HK-2 (cell line): ENCODE data around the gene SUPT20H.
"Not testable (repeated sequence)": the region's sequence is repeated elsewhere in the genome, so short reads cannot be mapped to it uniquely, and the experiment has no call there.

ENCODE experiments used
- DNase-seq: peaks from one replicate; pipeline ENCODE4 v3.0.0-alpha.2; 2018; ENCODE audit not compliant: unreplicated experiment

Gene SUPT20H

DNA sequence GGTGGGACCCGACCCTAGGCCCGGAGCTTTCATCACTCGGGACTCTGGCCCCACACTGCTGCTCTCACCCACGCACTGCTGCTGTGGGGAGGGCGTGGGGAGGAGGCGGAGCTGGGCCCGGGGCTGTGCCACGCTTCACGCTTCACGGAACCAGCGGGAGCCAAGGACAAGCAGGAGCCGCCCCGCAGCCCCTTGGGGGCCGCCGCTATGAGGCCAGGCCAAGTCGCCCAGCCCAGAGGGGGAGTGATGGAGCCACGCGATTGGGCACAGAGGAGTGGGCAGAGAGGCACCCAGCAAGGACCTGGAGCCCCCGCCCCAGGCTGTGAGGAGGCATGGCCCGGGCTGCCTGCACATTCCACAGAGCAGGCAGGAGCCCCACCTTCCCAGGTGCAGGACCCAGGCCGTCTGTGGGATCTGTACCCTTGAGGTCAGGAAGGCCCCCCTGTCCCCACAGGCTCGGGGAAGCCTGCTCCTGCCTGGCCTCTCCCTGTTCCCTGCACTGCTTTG is 10.2 kb upstream of the SUPT20H start:
- DNase-seq: no peak

DNA sequence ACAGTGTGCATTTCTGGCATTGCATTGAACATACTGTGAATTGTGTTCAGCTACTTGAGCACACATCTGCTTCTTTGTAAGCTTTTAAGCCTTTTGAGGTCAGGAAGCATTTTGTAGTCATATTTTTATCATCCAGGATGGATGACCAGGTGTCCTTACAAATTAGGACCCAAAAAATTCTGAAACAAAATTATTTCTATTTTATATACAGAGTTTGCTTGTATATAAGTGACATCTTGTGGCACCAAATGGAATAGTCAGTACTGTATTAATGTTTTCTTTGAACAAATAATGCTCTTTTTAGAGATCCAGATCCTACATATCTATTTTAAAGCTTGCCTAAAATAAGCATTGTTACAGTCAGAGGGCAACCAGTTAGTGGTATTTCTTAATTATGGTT is 9.5 kb upstream of the SUPT20H start:
- DNase-seq: no peak

DNA sequence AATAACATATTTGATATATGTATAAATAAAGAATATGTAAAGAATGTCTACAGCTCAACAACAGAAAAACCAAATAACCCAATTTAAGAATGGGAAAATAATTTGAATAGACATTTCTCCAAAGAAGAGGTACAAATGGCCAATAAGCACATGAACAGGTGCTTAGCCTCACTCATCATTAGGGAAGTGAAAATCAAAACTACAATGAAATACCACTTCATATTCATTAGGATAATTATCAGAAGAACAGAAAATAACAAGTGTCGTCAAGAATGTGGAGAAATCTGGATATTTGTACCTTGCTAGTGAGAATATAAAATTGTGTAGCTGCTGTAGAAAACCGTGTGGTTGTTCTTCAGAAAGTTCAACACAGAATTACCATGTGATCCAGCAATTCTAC is 8.4 kb upstream of the SUPT20H start:
- DNase-seq: no peak

GRCh38 chr13:37065890-37066526 is 6.5 kb upstream of the SUPT20H start:
- no peak for DNase-seq

- DNase-seq: no peak
Measured at GRCh38 chr13:37059848-37060192, 332 bp upstream of the SUPT20H start.

DNA sequence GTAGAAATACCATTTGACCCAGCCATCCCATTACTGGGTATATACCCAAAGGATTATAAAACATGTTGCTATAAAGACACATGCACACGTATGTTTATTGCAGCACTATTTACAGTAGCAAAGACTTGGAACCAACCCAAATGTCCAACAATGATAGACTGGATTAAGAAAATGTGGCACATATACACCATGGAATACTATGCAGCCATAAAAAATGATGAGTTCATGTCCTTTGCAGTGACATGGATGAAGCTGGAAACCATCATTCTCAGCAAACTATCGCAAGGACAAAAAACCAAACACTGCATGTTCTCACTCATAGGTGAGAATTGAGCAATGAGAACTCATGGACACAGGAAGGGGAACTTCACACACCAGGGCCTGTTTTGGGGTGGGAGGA is 3.3 kb downstream of the SUPT20H start:
- not testable (repeated sequence) for DNase-seq

GRCh38 chr13:37053111-37053510 is 6.4 kb downstream of the SUPT20H start:
- not testable (repeated sequence) for DNase-seq

DNA sequence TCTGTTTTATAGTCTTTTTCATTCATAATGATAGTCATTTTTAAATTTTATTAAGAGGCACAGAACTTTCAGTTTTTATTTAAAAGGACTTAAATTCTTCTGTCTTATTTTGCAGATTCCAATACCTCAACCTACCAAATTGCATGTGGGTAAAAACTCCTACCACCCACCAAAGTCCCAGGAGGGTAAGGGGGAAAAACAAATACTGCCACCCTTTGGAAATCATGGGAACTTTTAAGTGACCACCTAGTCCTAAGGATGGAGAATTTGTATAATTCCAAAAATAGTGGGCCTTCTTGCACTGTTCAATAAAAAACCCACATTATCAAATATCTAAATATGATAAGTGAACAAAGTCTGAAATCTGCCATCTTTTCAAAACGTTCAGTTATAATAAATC is 9.7 kb downstream of the SUPT20H start:
- DNase-seq: no peak

GRCh38 chr13:37047846-37048245 is 11.6 kb downstream of the SUPT20H start:
- no peak for DNase-seq

DNA sequence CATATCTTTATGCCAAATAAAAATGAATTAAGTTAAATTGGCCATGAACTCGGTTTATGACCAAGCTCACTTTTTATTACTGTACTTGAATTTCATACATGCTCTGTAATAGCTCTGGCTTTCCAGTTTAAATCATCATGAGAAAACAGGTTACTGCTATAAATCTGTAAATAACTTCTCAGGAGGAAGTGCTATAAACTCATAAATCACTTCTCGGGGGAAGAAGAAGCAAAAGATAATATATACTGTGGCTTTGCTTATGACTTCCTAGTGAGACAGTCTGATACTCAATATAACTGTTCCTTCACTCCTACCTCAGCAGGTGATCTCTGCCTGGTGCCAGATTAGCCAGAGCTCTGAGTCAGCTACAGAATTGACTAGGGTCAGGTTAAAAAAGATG is 12.5 kb downstream of the SUPT20H start:
- DNase-seq: no peak

DNA sequence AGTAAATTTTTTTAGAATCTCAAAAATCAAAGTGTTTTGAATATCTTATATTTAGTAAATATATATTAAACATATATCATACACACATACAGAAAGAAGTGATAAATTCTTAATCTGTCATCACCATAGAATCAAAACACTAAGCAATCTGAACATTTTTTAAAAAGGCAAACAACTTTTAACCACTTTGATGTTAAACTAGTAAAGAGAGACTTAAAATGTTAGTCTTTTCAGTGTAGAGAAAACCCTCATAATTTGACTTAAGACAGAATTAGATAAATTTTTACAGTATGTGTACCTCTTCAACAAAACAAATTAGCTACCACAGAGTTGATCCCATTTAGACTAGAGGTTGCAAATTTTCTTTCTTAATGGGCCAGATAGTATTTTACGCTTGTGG is 13.4 kb downstream of the SUPT20H start:
- DNase-seq: no peak

- DNase-seq: no peak
Measured at GRCh38 chr13:37040789-37041188, 18.7 kb downstream of the SUPT20H start.

GRCh38 chr13:37039896-37040295 is 19.6 kb downstream of the SUPT20H start:
- DNase-seq: no peak

- DNase-seq: no peak
Measured at GRCh38 chr13:37037241-37037640, 22.2 kb downstream of the SUPT20H start.

- no peak for DNase-seq
Measured at GRCh38 chr13:37029617-37030016, 29.9 kb downstream of the SUPT20H start.

DNA sequence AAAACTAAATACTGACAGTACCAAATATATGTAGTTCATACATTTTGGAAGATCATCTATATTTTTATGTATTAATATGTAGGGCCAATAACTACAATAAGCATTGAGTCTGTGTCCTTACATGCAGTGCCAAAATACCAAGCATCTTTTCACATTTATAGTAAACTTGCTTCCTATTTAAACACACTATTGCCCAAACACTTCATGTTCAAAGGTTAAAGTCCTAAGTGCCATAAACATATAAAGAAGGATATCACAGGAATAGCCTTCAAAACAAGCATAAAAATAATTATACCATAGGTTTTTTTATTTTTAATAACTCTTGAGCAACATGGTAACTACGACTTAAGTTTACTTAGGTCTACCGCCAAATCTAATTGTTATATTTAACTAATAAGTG is 31.8 kb downstream of the SUPT20H start:
- DNase-seq: no peak

- no peak for DNase-seq
Measured at GRCh38 chr13:37026771-37027170, 32.7 kb downstream of the SUPT20H start.

DNA sequence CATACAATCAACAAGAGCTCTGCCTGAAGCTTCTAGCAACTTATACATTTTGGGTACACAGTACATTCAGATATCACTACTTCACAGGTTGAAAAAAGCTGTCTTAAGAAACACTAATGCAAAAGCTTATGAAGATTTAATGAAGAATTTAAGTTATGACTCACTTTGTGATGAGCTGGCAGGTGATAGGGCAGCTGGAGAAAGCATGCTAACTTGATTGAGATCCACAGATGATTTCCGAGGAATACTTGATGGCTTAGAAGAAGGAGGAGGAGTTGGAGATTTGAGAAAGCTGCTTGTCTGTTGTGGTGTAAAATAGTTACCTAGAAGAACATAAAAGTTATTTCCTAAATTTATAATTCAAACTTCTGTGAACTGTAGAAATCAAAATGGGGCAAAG is 35.6 kb downstream of the SUPT20H start:
- DNase-seq: no peak

- no peak for DNase-seq
Measured at GRCh38 chr13:37014609-37015008, 44.9 kb downstream of the SUPT20H start.

DNA sequence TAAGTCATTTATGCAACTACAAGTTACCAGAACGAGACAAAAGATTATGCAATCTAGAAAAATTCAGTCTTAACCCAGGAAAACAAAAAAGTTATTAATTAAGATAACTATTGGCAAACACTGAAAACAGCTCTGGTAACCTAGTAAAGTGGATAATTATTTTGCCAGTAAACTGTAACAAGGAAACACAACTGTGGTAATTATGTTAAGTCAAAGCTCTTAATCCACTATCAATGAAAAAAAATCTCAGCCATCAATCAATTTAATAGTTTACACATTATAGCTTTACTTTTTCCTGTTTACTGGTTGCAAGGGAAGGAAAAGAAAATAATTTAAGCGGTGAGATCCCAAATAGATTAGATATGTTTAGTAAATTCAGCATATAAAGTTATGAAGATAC is 47.7 kb downstream of the SUPT20H start:
- no peak for DNase-seq

GRCh38 chr13:37011002-37011401 is 48.5 kb downstream of the SUPT20H start:
- DNase-seq: no peak

- no peak for DNase-seq
Measured at GRCh38 chr13:37010424-37010823, 49.1 kb downstream of the SUPT20H start.

DNA sequence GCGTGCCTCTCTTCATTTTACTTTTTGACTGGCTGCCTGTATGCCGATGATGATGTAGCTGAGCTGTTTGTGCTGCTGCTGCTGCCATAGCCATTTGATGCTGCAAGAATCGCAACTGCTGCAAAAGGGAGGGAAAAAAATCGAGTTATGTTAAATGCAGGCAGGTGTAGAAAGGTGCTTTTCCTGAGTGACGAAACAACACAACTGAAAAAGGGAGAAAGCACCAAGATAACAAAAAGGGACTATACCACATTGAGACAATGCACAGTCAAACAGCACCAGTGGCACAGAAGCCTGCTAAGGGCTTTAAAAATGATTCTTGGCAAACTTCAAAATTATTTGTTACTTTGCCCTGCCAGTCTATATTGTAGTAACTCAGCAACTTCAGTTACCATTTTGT is 49.8 kb downstream of the SUPT20H start:
- no peak for DNase-seq

DNA sequence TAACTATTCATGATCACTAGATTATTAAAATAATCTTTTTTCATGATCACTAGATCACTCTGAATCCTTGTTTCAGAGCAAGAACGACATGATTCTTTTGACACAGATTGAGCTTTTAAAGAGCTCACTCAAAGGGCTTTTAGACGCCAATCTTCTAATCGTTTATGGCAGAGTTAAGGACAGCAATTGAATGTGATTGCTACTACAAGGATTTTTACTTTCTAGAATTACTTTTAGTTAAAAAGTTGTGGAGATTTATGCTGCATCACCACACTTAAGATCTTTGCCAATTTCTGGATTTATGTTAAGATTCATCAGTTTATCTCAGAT is 57.6 kb downstream of the SUPT20H start:
- DNase-seq: no peak
